Transverse colon (tissue), 4 donors: ENCODE measurements around the gene ZNF185. TPM values are rescaled to one million over a fixed set of nuclear protein-coding genes. Genes with fewer than 3 reads are reported as not detected.

Source experiments
- DNase-seq: peaks from one replicate; pipeline ENCODE4 v3.0.0-alpha.2; 2019
- H3K27ac ChIP-seq, 4 donors: fragments of 200-600 bp; sonication (generic); 2 replicates each; pipeline ENCODE4 v1.5.1; 2016 to 2018; ENCODE audit warnings: inconsistent platforms in 4 of 4
- H3K27me3 ChIP-seq: fragments of 200-600 bp; sonication (generic); 2 replicates; pipeline ENCODE4 v1.5.1; 2017; ENCODE audit warnings: inconsistent platforms
- H3K36me3 ChIP-seq, 4 donors: fragments of 200-600 bp; sonication (generic); 2 replicates each; pipeline ENCODE4 v1.5.1; 2017 to 2019; ENCODE audit warnings: inconsistent platforms in 4 of 4
- H3K4me1 ChIP-seq, 4 donors: fragments of 200-600 bp; sonication (generic); 2 replicates each; pipeline ENCODE4 v1.5.1; 2017 to 2020; ENCODE audit warnings: inconsistent platforms in 4 of 4
- H3K4me3 ChIP-seq, 4 donors: fragments of 200-600 bp; sonication (generic); 1 replicate in 1 of 4; 2 replicates in 3 of 4; pipeline versions ENCODE4 v1.5.1 to v1.6.1; 2017 to 2019; ENCODE audit warnings: inconsistent platforms in 4 of 4
- H3K9me3 ChIP-seq, 2 donors: fragments of 200-600 bp; sonication (generic); 2 replicates each; pipeline ENCODE4 v1.5.1; 2017 to 2019; ENCODE audit warnings: inconsistent platforms in 2 of 2
- CTCF ChIP-seq, 5 experiments: fragments of 200-600 bp in 3 of 5; fragments of 450-650 bp in 2 of 5; sonication (generic) in 3 of 5; IDR thresholded peaks; 1 replicate in 2 of 5; 2 replicates in 3 of 5; pipeline ENCODE4 v1.5.1; 2016 to 2017; ENCODE audit warnings: antibody characterized with exemption in 5 of 5, inconsistent platforms in 3 of 5, mild to moderate bottlenecking in 2 of 5, moderate library complexity in 1 of 5
- EP300 ChIP-seq: sonication (generic); formaldehyde crosslinking; IDR thresholded peaks from one replicate; pipeline ENCODE4 v1.6.1; 2017; ENCODE audit warnings: antibody characterized with exemption, low read depth
- POLR2A ChIP-seq: fragments of 450-650 bp; IDR thresholded peaks from one replicate; pipeline ENCODE4 v1.6.1; 2016; ENCODE audit warnings: antibody characterized with exemption, mild to moderate bottlenecking, moderate library complexity
- POLR2AphosphoS5 ChIP-seq, 3 donors: sonication (generic); formaldehyde crosslinking; IDR thresholded peaks; one replicate each; pipeline ENCODE4 v1.6.1; 2016; ENCODE audit warnings: antibody characterized with exemption in 3 of 3
- WGBS, 2 donors: methylation state at CpG; one replicate each; pipeline ENCODE4 v1.1.5; 2018; ENCODE audit warnings: low coverage in 1 of 2; 5-methylcytosine and 5-hydroxymethylcytosine counted together
- in situ Hi-C, 4 donors: fragments of 200-750 bp; cut with MboI; loops; one replicate each; pipeline versions ENCODE4 v1.15.0 to v1.15.1; 2017; ENCODE audit warnings: low sequenced_read_pairs in 3 of 4, low pct_ligation_motif_present in 1 of 4, low pct_unique_long_range_greater_than_20kb in 1 of 4
- intact Hi-C: fragments of 100-400 bp; cut with DNase I; formaldehyde crosslinking; loops from one replicate; pipeline ENCODE4 v1.15.1; 2023; ENCODE audit warnings: low total_unique reads
- total RNA-seq, 4 donors: library from RNA; depleted of rRNA; stranded (reverse); fragments of >200 nt; gene quantifications; one replicate each; pipeline ENCODE4 v1.1.0, GENCODE V29; 2016

ZNF185 gene
- total RNA-seq, 4 donors from 2014 or later: 0.40 to 4.1 (median 3.2) TPM; not detected in 1

DNA sequence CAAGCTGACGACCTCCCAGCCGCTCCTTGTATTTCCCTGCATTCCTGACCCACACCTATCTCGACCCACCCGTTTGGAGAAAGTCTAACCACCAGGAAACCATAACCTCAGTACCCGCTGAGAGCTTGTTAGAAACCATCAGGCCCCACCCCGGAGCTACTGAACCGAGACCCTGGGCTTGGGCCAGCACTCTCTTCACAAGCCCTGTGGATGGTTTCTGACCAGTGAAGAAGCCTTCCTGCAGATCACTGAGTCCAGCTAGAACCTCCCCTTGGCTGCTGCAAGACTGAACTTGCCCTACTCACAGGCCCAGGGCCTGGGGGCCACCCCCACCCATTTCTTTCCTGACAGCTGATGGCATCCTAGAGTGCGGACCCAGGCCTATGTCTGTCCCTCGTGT, 26.6 kb upstream of the ZNF185 start:
- Histone ChIP-seq H3K4me3 (no peak overlapping the region), H3K27ac (no peak overlapping the region), H3K4me1 (no peaks in the 10 kb centered on the region), H3K36me3 (no peaks in the 10 kb centered on the region), H3K9me3 (no peaks in the 10 kb centered on the region), H3K27me3 (no peaks in the 10 kb centered on the region)
- 86% methylated on average over 5 of the region's 9 CpGs; no CpG with 5 or more reads in 1 of the 2 donors for WGBS, 2 donors
- TF ChIP-seq POLR2AphosphoS5 (IDR thresholded peaks at IDR 0.05): no peak
- TF ChIP-seq EP300: no peak
- TF ChIP-seq CTCF (IDR thresholded peaks at IDR 0.05): no peak
- no peak for TF ChIP-seq POLR2A
- in situ Hi-C loops (no loop called here), intact Hi-C loops (no loop called here)
- no peak for DNase-seq

GRCh38 chrX:152872522-152872921, 25.3 kb upstream of the ZNF185 start:
- H3K4me1 ChIP-seq: no peaks in the 10 kb centered on the region
- no peaks in the 10 kb centered on the region for H3K27me3 ChIP-seq
- no peaks in the 10 kb centered on the region for H3K9me3 ChIP-seq
- 74% methylated on average over 2 of the region's 2 CpGs; no CpG with 5 or more reads in 1 of the 2 donors for WGBS, 2 donors
- TF ChIP-seq POLR2AphosphoS5 (IDR thresholded peaks at IDR 0.05) (no peak), POLR2A (no peak), EP300 (no peak), CTCF (IDR thresholded peaks at IDR 0.05) (no peak)
- intact Hi-C loops (no loop called here), in situ Hi-C loops (no loop called here)
- H3K4me3 ChIP-seq: no peak overlapping the region
- H3K27ac ChIP-seq: no peak overlapping the region
- DNase-seq: no peak
- H3K36me3 ChIP-seq: no peaks in the 10 kb centered on the region

- in situ Hi-C loops: no loop called here
Measured at GRCh38 chrX:152873361-152873760, 24.5 kb upstream of the ZNF185 start.

GRCh38 chrX:152876931-152877840, 20.7 kb upstream of the ZNF185 start:
- in situ Hi-C loops: no loop called here

More at GRCh38 chrX:152873361-152873760, 24.5 kb upstream of the ZNF185 start:
- WGBS, 2 donors: 72% methylated on average over 2 of the region's 2 CpGs; no CpG with 5 or more reads in 1 of the 2 donors
- H3K27me3 ChIP-seq: no peaks in the 10 kb centered on the region
- no peak overlapping the region for H3K27ac ChIP-seq
- H3K9me3 ChIP-seq: no peaks in the 10 kb centered on the region
- no peaks in the 10 kb centered on the region for H3K36me3 ChIP-seq
- DNase-seq: no peak
- H3K4me3 ChIP-seq: no peak overlapping the region
- no peak for TF ChIP-seq POLR2A
- H3K4me1 ChIP-seq: no peaks in the 10 kb centered on the region
- intact Hi-C loops: no loop called here

More at GRCh38 chrX:152876931-152877840, 20.7 kb upstream of the ZNF185 start:
- H3K4me1 ChIP-seq: no peaks in the 10 kb centered on the region
- H3K27me3 ChIP-seq: no peaks in the 10 kb centered on the region
- no peak overlapping the region for H3K4me3 ChIP-seq
- H3K36me3 ChIP-seq: no peaks in the 10 kb centered on the region
- no peak for DNase-seq
- WGBS, 2 donors: 76% methylated on average over 9 of the region's 10 CpGs; no CpG with 5 or more reads in 1 of the 2 donors
- H3K27ac ChIP-seq: no peak overlapping the region
- H3K9me3 ChIP-seq: no peaks in the 10 kb centered on the region
- TF ChIP-seq POLR2AphosphoS5 (IDR thresholded peaks at IDR 0.05): no peak
- no peak for TF ChIP-seq CTCF (IDR thresholded peaks at IDR 0.05)
- no peak for TF ChIP-seq EP300
- TF ChIP-seq POLR2A: no peak
- intact Hi-C loops: loop anchor here (5.0 kb wide), 1 partner anchor 1020 kb away; no protein-coding TSS in a partner anchor
